Loucy (cell line): ENCODE data around the gene ATG4B.

Experiments
- CTCF ChIP-seq: fragments of 200-600 bp; sonication (generic); conservative IDR thresholded peaks from 2 replicates; pipeline ENCODE4 v1.5.1; 2014; ENCODE audit warnings: mild to moderate bottlenecking, antibody characterized with exemption, low read length
- EZH2phosphoT487 ChIP-seq: fragments of 200-600 bp; IDR thresholded peaks from 2 replicates; pipeline ENCODE4 v1.6.1; 2018; ENCODE audit warnings: antibody characterized with exemption, mild to moderate bottlenecking, moderate library complexity, borderline replicate concordance

DNA sequence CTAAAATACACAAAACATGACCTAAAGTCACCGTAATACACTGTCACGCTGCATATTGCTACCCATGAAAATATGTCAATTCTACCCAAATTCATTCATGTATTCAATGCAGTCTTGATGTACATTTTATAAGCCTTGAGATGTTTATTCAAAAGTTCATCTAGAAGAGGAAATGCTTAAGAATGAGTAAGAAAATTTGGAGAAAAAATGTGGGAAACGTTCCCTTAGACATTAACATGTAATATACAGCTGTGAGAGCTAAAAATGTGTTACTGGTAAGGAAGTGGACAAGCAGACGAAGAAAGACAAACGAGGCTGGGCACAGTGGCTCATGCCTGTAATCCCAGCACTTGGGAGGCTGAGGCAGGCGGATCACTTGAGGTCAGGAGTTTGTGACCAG lies 37.9 kb upstream of the ATG4B start:
- TF ChIP-seq CTCF (no peak), EZH2phosphoT487 (no peak)
